WTC11 (cell line): ENCODE measurements around the gene EEF2KMT.

Experiments
- CTCF ChIP-seq: fragments of 200-600 bp; IDR thresholded peaks from 2 replicates; pipeline ENCODE4 v1.8.0; 2022; ENCODE audit warnings: antibody characterized with exemption
- SP1 ChIP-seq: sonication (generic); formaldehyde crosslinking; conservative IDR thresholded peaks from 2 replicates; pipeline ENCODE4 v1.8.1; 2022; ENCODE audit warnings: missing genetic modification reagents
- ZSCAN18 ChIP-seq: fragments of 250-450 bp; sonication (Bioruptor Pico); IDR thresholded peaks from 2 replicates; pipeline ENCODE4 v2.1.2; 2022; ENCODE audit warnings: mild to moderate bottlenecking, moderate library complexity
- TF ChIP-seq, protein P1 (sequence below): sonication (generic); formaldehyde crosslinking; IDR thresholded peaks from 2 replicates; pipeline ENCODE4 v1.8.1; 2022; ENCODE audit warnings: low read depth, mild to moderate bottlenecking, moderate library complexity, missing genetic modification reagents, borderline replicate concordance

GRCh38 chr16:5078626-5079025 is 19.0 kb downstream of the EEF2KMT start:
- TF ChIP-seq SP1 (no peak), CTCF (no peak), ZSCAN18 (CRISPR knock-in tag) (no peak)
- TF ChIP-seq, protein P1, sequence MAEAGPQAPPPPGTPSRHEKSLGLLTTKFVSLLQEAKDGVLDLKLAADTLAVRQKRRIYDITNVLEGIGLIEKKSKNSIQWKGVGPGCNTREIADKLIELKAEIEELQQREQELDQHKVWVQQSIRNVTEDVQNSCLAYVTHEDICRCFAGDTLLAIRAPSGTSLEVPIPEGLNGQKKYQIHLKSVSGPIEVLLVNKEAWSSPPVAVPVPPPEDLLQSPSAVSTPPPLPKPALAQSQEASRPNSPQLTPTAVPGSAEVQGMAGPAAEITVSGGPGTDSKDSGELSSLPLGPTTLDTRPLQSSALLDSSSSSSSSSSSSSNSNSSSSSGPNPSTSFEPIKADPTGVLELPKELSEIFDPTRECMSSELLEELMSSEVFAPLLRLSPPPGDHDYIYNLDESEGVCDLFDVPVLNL: no peak
